MCF 10A (cell line): ENCODE measurements around the gene SULT1B1. TPM values are rescaled to one million over a fixed set of nuclear protein-coding genes. Genes with fewer than 3 reads are reported as not detected.

Experiments used
- Bru-seq: library from RNA; stranded (reverse); fragments of 400-500 nt; gene quantifications from one replicate; lab custom pipeline; 2021; lab: Mats Ljungman, UMichigan
- BruChase-seq, 2 experiments: library from RNA; stranded (reverse); fragments of 400-500 nt; gene quantifications; one replicate each; lab custom pipeline; 2021; lab: Mats Ljungman, UMichigan
- BruUV-seq: library from RNA; stranded (reverse); fragments of 400-500 nt; replicated peaks from 2 replicates; lab custom pipeline; 2021; lab: Mats Ljungman, UMichigan
- CTCF ChIA-PET: fragments of 300-600 bp; sonication (Branson Sonifier 250); formaldehyde crosslinking; extraction: SDS; loops from one replicate; lab custom pipeline; 2021; ENCODE audit warnings: antibody characterized with exemption, inconsistent platforms; lab: Yijun Ruan, JAX
- POLR2A ChIA-PET: fragments of 300-600, 350-650 bp; sonication (Branson Sonifier 250); formaldehyde crosslinking; extraction: SDS; loops from one replicate; lab custom pipeline; 2020; ENCODE audit warnings: antibody characterized with exemption, inconsistent platforms; lab: Yijun Ruan, JAX
- DNase-seq: peaks from one replicate; pipeline ENCODE4 v3.0.0-alpha.2; 2018; ENCODE audit not compliant: unreplicated experiment
- H3K27ac Mint-ChIP-seq: one replicate; pipeline ENCODE4 v1.8.0; 2022; ENCODE audit warnings: mild to moderate bottlenecking, low read depth, mixed read lengths; ENCODE audit not compliant: unreplicated experiment
- H3K27me3 Mint-ChIP-seq: one replicate; pipeline ENCODE4 v1.8.0; 2022; ENCODE audit warnings: mixed read lengths; ENCODE audit not compliant: insufficient read depth, unreplicated experiment
- H3K36me3 Mint-ChIP-seq: one replicate; pipeline ENCODE4 v1.8.0; 2022; ENCODE audit warnings: mild to moderate bottlenecking, moderate library complexity, mixed read lengths; ENCODE audit not compliant: insufficient read depth, unreplicated experiment
- H3K4me1 Mint-ChIP-seq: one replicate; pipeline ENCODE4 v1.8.0; 2022; ENCODE audit warnings: mixed read lengths; ENCODE audit not compliant: insufficient read depth, unreplicated experiment
- H3K4me3 Mint-ChIP-seq: one replicate; pipeline ENCODE4 v1.8.0; 2022; ENCODE audit warnings: mild to moderate bottlenecking, moderate library complexity, mixed read lengths; ENCODE audit not compliant: unreplicated experiment
- H3K9me3 Mint-ChIP-seq: one replicate; pipeline ENCODE4 v1.8.0; 2022; ENCODE audit warnings: mixed read lengths; ENCODE audit not compliant: unreplicated experiment
- intact Hi-C: fragments of 100-400 bp; cut with micrococcal nuclease; formaldehyde crosslinking; loops from 2 replicates; pipeline ENCODE4 v1.14.1; 2022
- long read RNA-seq: library from polyadenylated mRNA; stranded (forward); transcript quantifications from one replicate; pipeline ENCODE4 v2.0.0, GENCODE V29; 2022
- total RNA-seq: library from RNA; stranded (reverse); gene quantifications from 2 replicates; pipeline ENCODE4 v1.2.3, GENCODE V29; 2022
- TF ChIP-seq, protein P1 (sequence below): fragments of 200-600 bp; IDR thresholded peaks from one replicate; pipeline ENCODE4 v1.8.0; 2022; ENCODE audit warnings: antibody characterized with exemption, mild to moderate bottlenecking; ENCODE audit not compliant: unreplicated experiment

SULT1B1 gene
- total RNA-seq (0.20 and 0.21 TPM in 2 replicates), Bru-seq, nascent RNA (percentile 19 among the genes with signal in this experiment), BruChase-seq, experiment 1, labeled RNA remaining after a 6-hour chase (percentile 21 among the genes with signal in this experiment), BruChase-seq, experiment 2, labeled RNA remaining after a 2-hour chase (percentile 16 among the genes with signal in this experiment)
- long read RNA-seq, partial matches to known transcripts = 0 of 1 reads
- long read RNA-seq, other reads (novel, unspliced or antisense) = 1 of 1 reads

GRCh38 chr4:69760455-69760854 lies at the start of gene SULT1B1:
Gene SULT1B1 (minus strand): TSS chr4:69760620. CDS start chr4:69755217, 5,403 bp downstream.
- no peaks in the 10 kb centered on the region for H3K27me3 Mint-ChIP-seq
- ChIA-PET POLR2A (interaction anchor here (0.8 to 1.4 kb wide), 5 partner anchors 8 to 53 kb away, joined by 3 to 4 read pairs (median 3); no protein-coding TSS in a partner anchor), CTCF (interaction anchor here (0.9 to 2.3 kb wide), 2 partner anchors 45 to 63 kb away, joined by 5 to 11 read pairs; no protein-coding TSS in a partner anchor)
- H3K27ac Mint-ChIP-seq = peak within 1 kb of the TSS; percentile 77
- BruUV-seq = no TSS peak
- H3K36me3 Mint-ChIP-seq = no peaks in the 10 kb centered on the region
- peaks cover 4% of the 10 kb centered on the region for H3K9me3 Mint-ChIP-seq
- intact Hi-C loops = no loop called here
- no peak within 1 kb of the TSS for H3K4me3 Mint-ChIP-seq
- peak; percentile 33 for DNase-seq
- H3K4me1 Mint-ChIP-seq = peaks cover 19% of the 10 kb centered on the region
- TF ChIP-seq, protein P1, sequence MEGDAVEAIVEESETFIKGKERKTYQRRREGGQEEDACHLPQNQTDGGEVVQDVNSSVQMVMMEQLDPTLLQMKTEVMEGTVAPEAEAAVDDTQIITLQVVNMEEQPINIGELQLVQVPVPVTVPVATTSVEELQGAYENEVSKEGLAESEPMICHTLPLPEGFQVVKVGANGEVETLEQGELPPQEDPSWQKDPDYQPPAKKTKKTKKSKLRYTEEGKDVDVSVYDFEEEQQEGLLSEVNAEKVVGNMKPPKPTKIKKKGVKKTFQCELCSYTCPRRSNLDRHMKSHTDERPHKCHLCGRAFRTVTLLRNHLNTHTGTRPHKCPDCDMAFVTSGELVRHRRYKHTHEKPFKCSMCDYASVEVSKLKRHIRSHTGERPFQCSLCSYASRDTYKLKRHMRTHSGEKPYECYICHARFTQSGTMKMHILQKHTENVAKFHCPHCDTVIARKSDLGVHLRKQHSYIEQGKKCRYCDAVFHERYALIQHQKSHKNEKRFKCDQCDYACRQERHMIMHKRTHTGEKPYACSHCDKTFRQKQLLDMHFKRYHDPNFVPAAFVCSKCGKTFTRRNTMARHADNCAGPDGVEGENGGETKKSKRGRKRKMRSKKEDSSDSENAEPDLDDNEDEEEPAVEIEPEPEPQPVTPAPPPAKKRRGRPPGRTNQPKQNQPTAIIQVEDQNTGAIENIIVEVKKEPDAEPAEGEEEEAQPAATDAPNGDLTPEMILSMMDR = no peak

GRCh38 chr4:69800599-69800998 lies 40.2 kb upstream of the SULT1B1 start:
- CTCF ChIA-PET = interaction anchor here (0.6 to 1.2 kb wide), 3 partner anchors 9 to 80 kb away, joined by 3 read pairs; no protein-coding TSS in a partner anchor
- no TSS peak for BruUV-seq
- Mint-ChIP-seq H3K36me3 (no peaks in the 10 kb centered on the region), H3K4me1 (no peaks in the 10 kb centered on the region), H3K27ac (no peak overlapping the region), H3K27me3 (no peaks in the 10 kb centered on the region), H3K9me3 (no peaks in the 10 kb centered on the region), H3K4me3 (no peak overlapping the region)
- DNase-seq = peak; percentile 19
- intact Hi-C loops = no loop called here
- TF ChIP-seq, protein P1 = no peak
- POLR2A ChIA-PET = no interaction called here

DNA sequence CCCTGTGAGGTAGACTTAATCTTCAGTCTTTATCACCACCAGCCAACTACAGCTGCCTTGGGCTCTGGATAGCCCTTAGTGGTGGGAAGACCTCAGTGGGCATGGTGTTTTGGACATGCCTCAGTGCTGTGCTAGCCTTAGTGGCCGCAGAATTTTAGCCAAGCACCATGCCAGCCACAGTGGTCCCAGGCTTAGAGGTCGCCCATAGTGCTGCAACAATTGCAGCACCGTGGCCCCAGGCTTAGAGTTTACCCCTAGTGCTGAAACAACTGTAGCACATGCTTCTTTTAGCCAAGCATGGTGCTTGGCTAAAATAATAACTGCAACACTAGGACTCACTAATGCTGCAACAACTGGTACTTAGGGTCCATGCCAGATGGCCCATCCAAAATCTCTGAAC lies 38.9 kb upstream of the SULT1B1 start:
- Mint-ChIP-seq H3K4me3 (no peak overlapping the region), H3K36me3 (no peaks in the 10 kb centered on the region), H3K27me3 (no peaks in the 10 kb centered on the region), H3K27ac (no peak overlapping the region), H3K9me3 (no peaks in the 10 kb centered on the region), H3K4me1 (no peaks in the 10 kb centered on the region)
- TF ChIP-seq, protein P1 = no peak
- intact Hi-C loops = no loop called here
- ChIA-PET CTCF (no interaction called here), POLR2A (interaction anchor here (0.5 kb wide), 1 partner anchor 24 kb away, joined by 3 read pairs; no protein-coding TSS in a partner anchor)
- BruUV-seq = no TSS peak
- no peak for DNase-seq

- no peak overlapping the region for H3K27ac Mint-ChIP-seq
- TF ChIP-seq, protein P1 = no peak
- intact Hi-C loops = no loop called here
- no peaks in the 10 kb centered on the region for H3K36me3 Mint-ChIP-seq
- no peaks in the 10 kb centered on the region for H3K27me3 Mint-ChIP-seq
- no peak overlapping the region for H3K4me3 Mint-ChIP-seq
- ChIA-PET CTCF (no interaction called here), POLR2A (no interaction called here)
- H3K9me3 Mint-ChIP-seq = no peaks in the 10 kb centered on the region
- no TSS peak for BruUV-seq
- DNase-seq = no peak
- no peaks in the 10 kb centered on the region for H3K4me1 Mint-ChIP-seq
Measured at GRCh38 chr4:69793732-69794131, 33.3 kb upstream of the SULT1B1 start.
